Sigmoid colon (tissue), 7 donors: Measurements from ENCODE around the gene SH2D2A. TPM values are rescaled to one million over a fixed set of nuclear protein-coding genes. Genes with fewer than 3 reads are reported as not detected.

ENCODE experiments used
- DNase-seq: peaks from one replicate; pipeline ENCODE4 v3.0.0-alpha.2; 2019
- H3K27ac ChIP-seq, 4 donors: fragments of 200-600 bp; sonication (generic); one replicate each; pipeline ENCODE4 v1.5.1; 2016 to 2019; ENCODE audit warnings: mild to moderate bottlenecking in 1 of 4
- H3K27me3 ChIP-seq, 3 donors: fragments of 200-600 bp; sonication (generic); one replicate each; pipeline ENCODE4 v1.5.1; 2019; ENCODE audit warnings: mild to moderate bottlenecking in 1 of 3
- H3K36me3 ChIP-seq, 4 donors: fragments of 200-600 bp; sonication (generic); one replicate each; pipeline ENCODE4 v1.5.1; 2016 to 2019
- H3K4me1 ChIP-seq, 4 donors: fragments of 200-600 bp; sonication (generic); one replicate each; pipeline ENCODE4 v1.5.1; 2017 to 2019
- H3K4me3 ChIP-seq, 4 donors: fragments of 200-600 bp; sonication (generic); one replicate each; pipeline ENCODE4 v1.5.1; 2017 to 2019; ENCODE audit warnings: mild to moderate bottlenecking in 2 of 4, moderate library complexity in 1 of 4
- H3K9me3 ChIP-seq, 4 donors: fragments of 200-600 bp in 3 of 4; sonication (generic) in 3 of 4; one replicate each; pipeline versions ENCODE4 v1.5.1 to v1.6.1; 2013 to 2019
- EP300 ChIP-seq, 4 donors: sonication (generic); formaldehyde crosslinking; IDR thresholded peaks; one replicate each; pipeline ENCODE4 v1.6.1; 2017; ENCODE audit warnings: antibody characterized with exemption in 4 of 4
- POLR2A ChIP-seq, 2 donors: fragments of 450-650 bp; IDR thresholded peaks; one replicate each; pipeline ENCODE4 v1.6.1; 2016; ENCODE audit warnings: antibody characterized with exemption in 2 of 2, mild to moderate bottlenecking in 2 of 2, moderate library complexity in 2 of 2
- POLR2AphosphoS5 ChIP-seq, 4 donors: sonication (generic); formaldehyde crosslinking; IDR thresholded peaks; one replicate each; pipeline ENCODE4 v1.6.1; 2017; ENCODE audit warnings: antibody characterized with exemption in 4 of 4
- WGBS, 2 donors: extraction: QIAGEN DNeasy Blood & Tissue Kit; methylation state at CpG; one replicate each; pipeline ENCODE4 v1.1.7; 2013; 5-methylcytosine and 5-hydroxymethylcytosine counted together
- intact Hi-C: fragments of 100-400 bp; cut with DNase I; formaldehyde crosslinking; loops from one replicate; pipeline ENCODE4 v1.15.1; 2023
- polyA plus RNA-seq, 3 donors: library from polyadenylated mRNA; stranded (reverse); fragments of 200-250 nt; gene quantifications; one replicate each; pipeline ENCODE4 v1.2.3, GENCODE V29; 2013
- total RNA-seq, 4 donors: library from RNA; depleted of rRNA; stranded (reverse); fragments of >200 nt; gene quantifications; one replicate each; pipeline ENCODE4 v1.1.0, GENCODE V29; 2016
- TF ChIP-seq, protein P1 (sequence below), 4 experiments: fragments of 450-650 bp in 3 of 4; fragments of 200-600 bp in 1 of 4; IDR thresholded peaks; one replicate each; pipeline ENCODE4 v1.5.1; 2016 to 2019; ENCODE audit warnings: antibody characterized with exemption in 4 of 4, mild to moderate bottlenecking in 3 of 4, moderate library complexity in 2 of 4
- donor health status: healthy with polysubstance abuse.
- donor health status: Bipolar disorder and iron deficiency.
- donor health status: healthy.

Gene SH2D2A
- total and polyA plus RNA-seq, 7 donors: 0.69 to 8.2 (median 3.3) TPM

DNA sequence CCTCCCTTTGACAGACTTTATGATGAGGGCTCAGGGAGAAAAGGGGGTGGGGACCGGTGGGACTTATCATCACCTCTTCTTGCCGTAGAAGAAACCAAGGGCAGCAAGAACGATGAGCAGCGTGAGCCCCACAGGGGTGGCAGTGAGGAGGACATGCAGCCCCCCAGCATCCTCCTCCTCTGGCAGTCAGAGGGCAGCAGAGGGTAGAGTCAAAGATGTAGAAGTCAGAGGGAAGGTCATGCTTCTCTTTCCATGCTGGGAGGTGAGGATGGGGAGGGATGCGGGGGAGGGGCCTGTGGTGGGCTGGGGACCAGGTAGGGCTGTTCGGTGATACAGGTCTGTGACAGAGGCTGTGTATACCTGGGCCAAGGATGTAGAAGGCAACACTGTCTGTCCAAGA lies 27.5 kb upstream of the SH2D2A start:
- 44 to 47% methylated on average over 6 of the region's 6 CpGs for WGBS, 2 donors
- H3K36me3 ChIP-seq: no peaks in the 10 kb centered on the region
- H3K9me3 ChIP-seq: no peaks in the 10 kb centered on the region
- no peak overlapping the region for H3K4me3 ChIP-seq
- TF ChIP-seq, protein P1, sequence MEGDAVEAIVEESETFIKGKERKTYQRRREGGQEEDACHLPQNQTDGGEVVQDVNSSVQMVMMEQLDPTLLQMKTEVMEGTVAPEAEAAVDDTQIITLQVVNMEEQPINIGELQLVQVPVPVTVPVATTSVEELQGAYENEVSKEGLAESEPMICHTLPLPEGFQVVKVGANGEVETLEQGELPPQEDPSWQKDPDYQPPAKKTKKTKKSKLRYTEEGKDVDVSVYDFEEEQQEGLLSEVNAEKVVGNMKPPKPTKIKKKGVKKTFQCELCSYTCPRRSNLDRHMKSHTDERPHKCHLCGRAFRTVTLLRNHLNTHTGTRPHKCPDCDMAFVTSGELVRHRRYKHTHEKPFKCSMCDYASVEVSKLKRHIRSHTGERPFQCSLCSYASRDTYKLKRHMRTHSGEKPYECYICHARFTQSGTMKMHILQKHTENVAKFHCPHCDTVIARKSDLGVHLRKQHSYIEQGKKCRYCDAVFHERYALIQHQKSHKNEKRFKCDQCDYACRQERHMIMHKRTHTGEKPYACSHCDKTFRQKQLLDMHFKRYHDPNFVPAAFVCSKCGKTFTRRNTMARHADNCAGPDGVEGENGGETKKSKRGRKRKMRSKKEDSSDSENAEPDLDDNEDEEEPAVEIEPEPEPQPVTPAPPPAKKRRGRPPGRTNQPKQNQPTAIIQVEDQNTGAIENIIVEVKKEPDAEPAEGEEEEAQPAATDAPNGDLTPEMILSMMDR (IDR thresholded peaks at IDR 0.05): no peak
- TF ChIP-seq EP300 (IDR thresholded peaks at IDR 0.05): no peak
- intact Hi-C loops: no loop called here
- H3K27ac ChIP-seq: no peak overlapping the region
- H3K4me1 ChIP-seq: peaks cover 0 to 13% (median 5%) of the 10 kb centered on the region in 4 donors
- H3K27me3 ChIP-seq: peaks cover 15 to 87% (median 43%) of the 10 kb centered on the region in 3 donors
- DNase-seq: no peak

DNA sequence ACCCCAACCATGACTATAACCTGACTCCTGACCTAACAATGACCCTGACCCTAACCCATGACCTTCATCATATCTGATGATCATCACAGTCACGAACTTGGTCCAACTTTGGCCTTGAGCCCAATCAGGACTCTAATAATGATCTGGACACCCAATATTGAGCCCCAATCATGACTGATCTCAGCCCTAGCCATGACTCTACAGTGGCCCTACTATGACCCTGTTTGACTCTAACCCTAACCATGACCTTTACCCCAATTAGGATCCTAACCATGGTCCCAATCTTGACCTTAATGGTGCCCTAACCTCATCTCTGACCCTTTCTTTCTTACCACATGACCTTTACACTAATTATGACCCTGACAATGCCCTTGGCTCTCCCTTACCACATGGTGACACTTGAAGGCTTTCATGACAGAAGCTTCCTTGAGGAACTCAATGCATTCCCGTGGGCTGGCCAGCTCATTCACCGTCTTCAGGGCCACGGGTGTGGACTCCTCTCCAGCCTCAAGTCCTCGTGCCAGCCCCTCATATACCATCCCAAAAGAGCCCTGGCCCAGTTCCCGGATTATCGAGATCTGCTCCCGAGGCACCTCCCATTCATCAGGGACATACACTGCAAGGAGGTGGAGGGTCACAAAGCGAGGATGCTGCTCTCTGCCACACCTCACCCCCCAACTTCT lies 26.1 kb upstream of the SH2D2A start:
- Histone ChIP-seq H3K36me3 (no peaks in the 10 kb centered on the region), H3K4me1 (peaks cover 0 to 10% (median 5%) of the 10 kb centered on the region in 4 donors), H3K27ac (no peak overlapping the region), H3K9me3 (no peaks in the 10 kb centered on the region), H3K27me3 (peaks cover 11 to 86% (median 33%) of the 10 kb centered on the region in 3 donors), H3K4me3 (no peak overlapping the region)
- WGBS, 2 donors: 78 to 86% methylated on average over 9 of the region's 9 CpGs
- TF ChIP-seq EP300 (IDR thresholded peaks at IDR 0.05): no peak
- TF ChIP-seq, protein P1 (IDR thresholded peaks at IDR 0.05): no peak
- intact Hi-C loops: no loop called here
- DNase-seq: no peak

DNA sequence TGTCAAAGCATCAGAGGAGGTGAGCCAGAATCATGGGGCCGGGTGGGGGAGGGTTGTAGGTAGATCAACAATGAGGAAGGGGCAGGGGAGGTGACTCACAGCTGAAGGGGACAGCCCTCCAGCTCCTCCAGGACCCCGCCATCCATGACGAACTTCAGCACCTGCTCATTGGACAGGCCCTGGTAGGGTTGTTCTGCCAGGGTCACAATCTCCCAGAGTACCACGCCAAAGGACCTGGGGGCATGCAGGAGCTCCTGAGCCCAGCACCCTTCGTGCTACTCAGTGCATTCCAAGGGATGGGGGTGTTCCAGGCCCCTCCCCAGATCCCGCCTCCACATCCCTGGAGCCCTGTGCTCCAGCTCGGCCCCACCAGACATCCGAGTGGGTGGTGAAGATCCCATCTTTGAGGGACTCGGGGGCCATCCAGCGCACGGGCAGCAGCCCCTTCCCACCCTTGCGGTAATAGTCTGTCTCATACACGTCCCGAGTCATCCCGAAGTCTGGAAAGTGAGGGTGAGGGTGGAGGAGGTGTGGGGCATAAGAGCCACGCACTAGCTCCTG lies 24.7 kb upstream of the SH2D2A start:
- Histone ChIP-seq H3K27me3 (peaks cover 11 to 85% (median 33%) of the 10 kb centered on the region in 3 donors), H3K36me3 (no peaks in the 10 kb centered on the region), H3K27ac (no peak overlapping the region), H3K4me3 (no peak overlapping the region), H3K9me3 (no peaks in the 10 kb centered on the region), H3K4me1 (peaks cover 0 to 10% (median 5%) of the 10 kb centered on the region in 4 donors)
- 73 to 80% methylated on average over 16 of the region's 16 CpGs for WGBS, 2 donors
- DNase-seq: no peak
- intact Hi-C loops: no loop called here
- TF ChIP-seq POLR2AphosphoS5 (IDR thresholded peaks at IDR 0.05): no peak
- TF ChIP-seq EP300 (IDR thresholded peaks at IDR 0.05): no peak
- TF ChIP-seq POLR2A (IDR thresholded peaks at IDR 0.05): no peak
- TF ChIP-seq, protein P1 (IDR thresholded peaks at IDR 0.05): no peak

DNA sequence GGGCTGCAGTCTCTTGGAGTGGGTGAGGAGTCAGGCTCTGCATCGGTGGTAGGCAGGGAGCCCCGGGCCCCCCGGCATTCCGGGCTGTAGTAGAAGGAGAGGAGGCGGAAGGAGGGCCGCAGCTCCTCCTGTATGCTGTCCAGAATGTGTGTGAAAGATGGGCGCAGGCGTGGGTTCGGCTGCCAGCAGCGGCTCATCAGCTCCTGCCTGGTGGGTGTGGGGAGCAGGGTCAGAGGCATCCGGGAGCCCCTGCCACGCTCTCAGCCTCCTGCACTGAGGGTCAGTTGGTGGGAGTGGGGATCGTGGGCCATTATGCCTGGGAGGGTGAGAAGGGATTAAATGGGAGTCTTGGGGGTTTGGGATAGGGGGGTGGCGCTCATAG lies 24.2 kb upstream of the SH2D2A start:
- TF ChIP-seq, protein P1 (IDR thresholded peaks at IDR 0.05): no peak
- TF ChIP-seq POLR2AphosphoS5 (IDR thresholded peaks at IDR 0.05) (no peak), EP300 (IDR thresholded peaks at IDR 0.05) (no peak), POLR2A (IDR thresholded peaks at IDR 0.05) (no peak)
- Histone ChIP-seq H3K27ac (no peak overlapping the region), H3K36me3 (no peaks in the 10 kb centered on the region), H3K4me1 (peaks cover 0 to 10% (median 5%) of the 10 kb centered on the region in 4 donors), H3K4me3 (no peak overlapping the region), H3K27me3 (peaks cover 11 to 80% (median 28%) of the 10 kb centered on the region in 3 donors), H3K9me3 (no peaks in the 10 kb centered on the region)
- 55 to 73% methylated on average over 14 of the region's 14 CpGs for WGBS, 2 donors
- intact Hi-C loops: no loop called here
- no peak for DNase-seq
